ENCODE results near the gene LGR6.

DNA sequence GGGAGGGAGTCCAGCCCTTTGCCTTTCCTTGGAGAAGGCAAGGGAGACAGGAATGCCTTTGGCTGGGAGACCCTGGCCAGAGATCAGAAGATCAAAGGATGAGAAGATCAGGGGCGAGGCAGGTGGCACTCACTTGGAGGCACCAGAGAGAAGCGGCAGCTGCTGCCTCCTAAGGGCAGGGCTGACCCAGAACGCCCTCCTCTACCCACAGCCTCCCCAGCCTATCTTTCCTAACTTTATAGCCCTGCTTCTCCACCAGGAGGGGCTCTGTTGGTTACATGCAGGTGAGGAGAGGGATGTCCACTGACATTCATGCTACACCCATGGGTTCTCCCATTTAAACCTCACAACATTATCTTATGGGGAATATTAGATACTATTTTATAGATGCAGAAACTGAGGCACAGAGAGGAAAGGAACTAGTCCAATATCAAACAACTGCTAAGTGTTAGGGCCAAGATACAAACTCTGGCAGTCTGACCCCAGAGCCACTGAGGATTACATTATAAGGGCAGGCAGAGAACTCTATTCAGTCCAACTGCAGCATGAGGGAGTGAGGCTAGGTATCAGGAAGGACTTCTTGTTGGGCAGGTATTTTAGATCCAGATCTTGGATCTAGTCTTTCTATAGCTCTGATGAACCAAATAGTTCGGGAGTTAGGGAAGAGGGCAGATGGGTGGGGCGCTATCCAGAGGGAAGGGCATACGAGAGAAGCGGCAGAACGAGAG lies 19.9 kb downstream of the LGR6 start:
- TF ChIP-seq, protein P1, sequence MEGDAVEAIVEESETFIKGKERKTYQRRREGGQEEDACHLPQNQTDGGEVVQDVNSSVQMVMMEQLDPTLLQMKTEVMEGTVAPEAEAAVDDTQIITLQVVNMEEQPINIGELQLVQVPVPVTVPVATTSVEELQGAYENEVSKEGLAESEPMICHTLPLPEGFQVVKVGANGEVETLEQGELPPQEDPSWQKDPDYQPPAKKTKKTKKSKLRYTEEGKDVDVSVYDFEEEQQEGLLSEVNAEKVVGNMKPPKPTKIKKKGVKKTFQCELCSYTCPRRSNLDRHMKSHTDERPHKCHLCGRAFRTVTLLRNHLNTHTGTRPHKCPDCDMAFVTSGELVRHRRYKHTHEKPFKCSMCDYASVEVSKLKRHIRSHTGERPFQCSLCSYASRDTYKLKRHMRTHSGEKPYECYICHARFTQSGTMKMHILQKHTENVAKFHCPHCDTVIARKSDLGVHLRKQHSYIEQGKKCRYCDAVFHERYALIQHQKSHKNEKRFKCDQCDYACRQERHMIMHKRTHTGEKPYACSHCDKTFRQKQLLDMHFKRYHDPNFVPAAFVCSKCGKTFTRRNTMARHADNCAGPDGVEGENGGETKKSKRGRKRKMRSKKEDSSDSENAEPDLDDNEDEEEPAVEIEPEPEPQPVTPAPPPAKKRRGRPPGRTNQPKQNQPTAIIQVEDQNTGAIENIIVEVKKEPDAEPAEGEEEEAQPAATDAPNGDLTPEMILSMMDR (IDR thresholded peaks at IDR 0.05): no peak
- TF ChIP-seq POLR2A (IDR thresholded peaks at IDR 0.05): no peak

Measured in testis (tissue), 2 donors.